WTC11 (cell line): Measurements from ENCODE around the gene IFT122. TPM values are rescaled to one million over a fixed set of nuclear protein-coding genes. Genes with fewer than 3 reads are reported as not detected.

Experiments
- ATAC-seq: fragments of 200-7000 bp; cut with Tn5 transposase; 2 replicates; pipeline ENCODE4 v1.10.0; 2021; ENCODE audit warnings: mild to moderate bottlenecking, moderate library complexity
- CTCF ChIA-PET: fragments of 300-600 bp; sonication (Branson Sonifier 250); formaldehyde crosslinking; loops from one replicate; lab custom pipeline; 2021; ENCODE audit warnings: antibody characterized with exemption; lab: Charles Lee
- POLR2A ChIA-PET: fragments of 350-600 bp; sonication (Branson Sonifier 250); formaldehyde crosslinking; loops from one replicate; lab custom pipeline; 2021; ENCODE audit warnings: antibody characterized with exemption; lab: Charles Lee
- DNase-seq: peaks from one replicate; pipeline ENCODE4 v3.0.0; 2021; ENCODE audit warnings: low spot score
- H3K27ac Mint-ChIP-seq: 2 replicates; pipeline ENCODE4 v1.8.0; 2021; ENCODE audit warnings: mixed read lengths
- H3K27me3 Mint-ChIP-seq: 2 replicates; pipeline ENCODE4 v1.8.0; 2021; ENCODE audit warnings: low read depth, mild to moderate bottlenecking, moderate library complexity, mixed read lengths
- H3K36me3 Mint-ChIP-seq: 2 replicates; pipeline ENCODE4 v1.8.0; 2021; ENCODE audit warnings: mixed read lengths
- H3K4me1 Mint-ChIP-seq: 2 replicates; pipeline ENCODE4 v1.8.0; 2022; ENCODE audit warnings: mixed read lengths
- H3K4me3 Mint-ChIP-seq: 2 replicates; pipeline ENCODE4 v1.8.0; 2021; ENCODE audit warnings: mild to moderate bottlenecking, moderate library complexity, mixed read lengths
- H3K9me3 Mint-ChIP-seq: 2 replicates; pipeline ENCODE4 v1.8.0; 2021; ENCODE audit warnings: mixed read lengths
- ATF1 ChIP-seq: sonication (generic); formaldehyde crosslinking; IDR thresholded peaks from 2 replicates; pipeline ENCODE4 v1.8.1; 2023; ENCODE audit warnings: mild to moderate bottlenecking, moderate library complexity, missing genetic modification reagents
- ATF2 ChIP-seq: sonication (generic); formaldehyde crosslinking; IDR thresholded peaks from 2 replicates; pipeline ENCODE4 v1.8.1; 2022; ENCODE audit warnings: low read depth, missing genetic modification reagents, borderline replicate concordance
- CBFB ChIP-seq: sonication (generic); formaldehyde crosslinking; IDR thresholded peaks from 2 replicates; pipeline ENCODE4 v1.8.1; 2022; ENCODE audit warnings: mild to moderate bottlenecking, low read depth, missing genetic modification reagents
- E2F5 ChIP-seq: sonication (generic); formaldehyde crosslinking; IDR thresholded peaks from 2 replicates; pipeline ENCODE4 v1.8.1; 2022; ENCODE audit warnings: mild to moderate bottlenecking, moderate library complexity, missing genetic modification reagents
- HMGA2 ChIP-seq: fragments of 250-450 bp; sonication (Bioruptor Pico); IDR thresholded peaks from 2 replicates; pipeline ENCODE4 v1.4.0; 2021; ENCODE audit warnings: mild to moderate bottlenecking, moderate library complexity
- HMGXB4 ChIP-seq: sonication (generic); formaldehyde crosslinking; IDR thresholded peaks from 2 replicates; pipeline ENCODE4 v1.8.1; 2023; ENCODE audit warnings: mild to moderate bottlenecking, moderate library complexity, missing genetic modification reagents
- MXD4 ChIP-seq: fragments of 250-450 bp; sonication (Bioruptor Pico); IDR thresholded peaks from 2 replicates; pipeline ENCODE4 v1.8.0; 2021; ENCODE audit warnings: mild to moderate bottlenecking, moderate library complexity, borderline replicate concordance
- NFYB ChIP-seq: sonication (generic); formaldehyde crosslinking; conservative IDR thresholded peaks from 2 replicates; pipeline ENCODE4 v1.8.0; 2022; ENCODE audit warnings: low read depth, missing genetic modification reagents
- NR2C2 ChIP-seq: sonication (generic); formaldehyde crosslinking; IDR thresholded peaks from 2 replicates; pipeline ENCODE4 v1.8.0; 2022; ENCODE audit warnings: mild to moderate bottlenecking, missing genetic modification reagents
- OVOL2 ChIP-seq: fragments of 250-450 bp; sonication (Bioruptor Pico); IDR thresholded peaks from 2 replicates; pipeline ENCODE4 v1.9.0; 2021; ENCODE audit warnings: mild to moderate bottlenecking, borderline replicate concordance
- PREB ChIP-seq: sonication (generic); formaldehyde crosslinking; IDR thresholded peaks from 2 replicates; pipeline ENCODE4 v1.8.1; 2022; ENCODE audit warnings: mild to moderate bottlenecking, missing genetic modification reagents, moderate library complexity, borderline replicate concordance
- RELA ChIP-seq: sonication (generic); formaldehyde crosslinking; IDR thresholded peaks from 2 replicates; pipeline ENCODE4 v1.8.1; 2022; ENCODE audit warnings: missing genetic modification reagents, mild to moderate bottlenecking, borderline replicate concordance
- SMAD3 ChIP-seq: sonication (generic); formaldehyde crosslinking; IDR thresholded peaks from 2 replicates; pipeline ENCODE4 v1.8.0; 2022; ENCODE audit warnings: missing genetic modification reagents, mild to moderate bottlenecking, borderline replicate concordance
- TEAD4 ChIP-seq: sonication (generic); formaldehyde crosslinking; IDR thresholded peaks from 2 replicates; pipeline ENCODE4 v1.8.0; 2022; ENCODE audit warnings: mild to moderate bottlenecking, missing genetic modification reagents
- USF1 ChIP-seq: sonication (generic); formaldehyde crosslinking; IDR thresholded peaks from 2 replicates; pipeline ENCODE4 v1.8.0; 2022; ENCODE audit warnings: mild to moderate bottlenecking, missing genetic modification reagents
- ZNF121 ChIP-seq: sonication (generic); formaldehyde crosslinking; IDR thresholded peaks from 2 replicates; pipeline ENCODE4 v1.8.0; 2023; ENCODE audit warnings: missing genetic modification reagents
- ZNF219 ChIP-seq: sonication (generic); formaldehyde crosslinking; IDR thresholded peaks from 2 replicates; pipeline ENCODE4 v1.8.0; 2023; ENCODE audit warnings: missing genetic modification reagents, mild to moderate bottlenecking, borderline replicate concordance
- ZNF396 ChIP-seq: fragments of 250-450 bp; sonication (Bioruptor Pico); IDR thresholded peaks from 2 replicates; pipeline ENCODE4 v1.8.0; 2021; ENCODE audit warnings: mild to moderate bottlenecking, moderate library complexity, borderline replicate concordance
- ZNF425 ChIP-seq: fragments of 250-450 bp; sonication (Bioruptor Pico); conservative IDR thresholded peaks from 2 replicates; pipeline ENCODE4 v1.9.0; 2021; ENCODE audit warnings: mild to moderate bottlenecking
- ZNF532 ChIP-seq: fragments of 250-450 bp; sonication (Bioruptor Pico); IDR thresholded peaks from 2 replicates; pipeline ENCODE4 v1.9.0; 2021; ENCODE audit warnings: mild to moderate bottlenecking, borderline replicate concordance
- ZNF671 ChIP-seq: fragments of 250-450 bp; sonication (Bioruptor Pico); IDR thresholded peaks from 2 replicates; pipeline ENCODE4 v1.8.0; 2021; ENCODE audit warnings: mild to moderate bottlenecking
- ZSCAN18 ChIP-seq: fragments of 250-450 bp; sonication (Bioruptor Pico); IDR thresholded peaks from 2 replicates; pipeline ENCODE4 v2.1.2; 2022; ENCODE audit warnings: mild to moderate bottlenecking, moderate library complexity
- total RNA-seq: library from RNA; stranded (reverse); gene quantifications from 3 replicates; pipeline ENCODE4 v1.2.3, GENCODE V29; 2021

Gene IFT122
- total RNA-seq, 1 experiment from 2014 or later, result 22.8 TPM

GRCh38 chr3:129507181-129507831 is 67.3 kb downstream of the IFT122 start (continued):
- no peak for TF ChIP-seq HMGXB4 (CRISPR knock-in tag)
- no peak for TF ChIP-seq SMAD3 (CRISPR knock-in tag)
- TF ChIP-seq ZSCAN18 (CRISPR knock-in tag), result no peak
- no peak for TF ChIP-seq ZNF219 (CRISPR knock-in tag)

GRCh38 chr3:129512595-129512994 is 72.6 kb downstream of the IFT122 start:
- Mint-ChIP-seq H3K4me1 (no peaks in the 10 kb centered on the region), H3K36me3 (no peaks in the 10 kb centered on the region; the same call in 1 of the 2 replicates), H3K27me3 (no peaks in the 10 kb centered on the region; the same call in 1 of the 2 replicates), H3K27ac (no peak overlapping the region), H3K9me3 (no peaks in the 10 kb centered on the region), H3K4me3 (no peak overlapping the region)
- POLR2A ChIA-PET, result no interaction called here
- ATAC-seq (no peak), DNase-seq (no peak)
- CTCF ChIA-PET, result interaction anchor here (1.0 kb wide), 1 partner anchor 30 kb away, joined by 3 read pairs; no protein-coding TSS in a partner anchor
- TF ChIP-seq MXD4 (CRISPR knock-in tag) (no peak), CBFB (CRISPR knock-in tag) (no peak), ZNF396 (CRISPR knock-in tag) (no peak), ZNF425 (CRISPR knock-in tag) (no peak), HMGA2 (CRISPR knock-in tag) (no peak), USF1 (CRISPR knock-in tag) (no peak), NR2C2 (CRISPR knock-in tag) (no peak), ATF2 (CRISPR knock-in tag) (no peak), ZNF532 (CRISPR knock-in tag) (no peak), ZNF671 (CRISPR knock-in tag) (no peak), ATF1 (CRISPR knock-in tag) (no peak), E2F5 (no peak), TEAD4 (CRISPR knock-in tag) (no peak), RELA (CRISPR knock-in tag) (no peak), NFYB (CRISPR knock-in tag) (no peak), PREB (no peak), OVOL2 (CRISPR knock-in tag) (no peak), ZNF121 (no peak)
